SU-DHL-6 (cell line): ENCODE data around the gene UBASH3B.

ENCODE experiments used
- H2AFZ ChIP-seq: fragments of 200-600 bp; sonication (generic); 2 replicates; pipeline ENCODE4 v1.6.1; 2014; ENCODE audit warnings: low read depth, mild to moderate bottlenecking, moderate library complexity, mixed read lengths, antibody characterized with exemption, low read length; ENCODE audit not compliant: severe bottlenecking
- H3F3A ChIP-seq: fragments of 200-600 bp; shearing (Covaris generic); 2 replicates; pipeline ENCODE4 v1.6.0; 2016; ENCODE audit warnings: antibody characterized with exemption, mild to moderate bottlenecking; ENCODE audit not compliant: insufficient read depth
- H3K27ac ChIP-seq: fragments of 200-600 bp; sonication (generic); 2 replicates; pipeline ENCODE4 v1.5.1; 2016; ENCODE audit warnings: low read depth, mild to moderate bottlenecking, low read length, moderate library complexity, mixed read lengths
- H3K27me3 ChIP-seq: fragments of 200-600 bp; sonication (generic), shearing (Covaris generic); 2 replicates; pipeline ENCODE4 v1.6.0; 2014; ENCODE audit warnings: mild to moderate bottlenecking, low read length
- H3K36me3 ChIP-seq: fragments of 200-600 bp; sonication (generic); 2 replicates; pipeline ENCODE4 v1.6.1; 2014; ENCODE audit warnings: mild to moderate bottlenecking, low read length, mixed read lengths
- H3K4me2 ChIP-seq: fragments of 300-600, 200-600 bp; shearing (Covaris generic), sonication (generic); 2 replicates; pipeline ENCODE4 v1.6.0; 2014; ENCODE audit warnings: low read length, low read depth, mild to moderate bottlenecking; ENCODE audit not compliant: poor library complexity, severe bottlenecking
- H3K4me3 ChIP-seq: fragments of 200-600 bp; sonication (generic); 2 replicates; pipeline ENCODE4 v1.5.1; 2014; ENCODE audit warnings: antibody characterized with exemption, low read length, mild to moderate bottlenecking, mixed read lengths; ENCODE audit not compliant: insufficient read depth, poor library complexity, severe bottlenecking
- H3K79me2 ChIP-seq: fragments of 200-600 bp; sonication (generic); 2 replicates; pipeline ENCODE4 v1.6.1; 2014; ENCODE audit warnings: mild to moderate bottlenecking, low read length, moderate library complexity; ENCODE audit not compliant: insufficient read depth
- H3K9ac ChIP-seq: fragments of 200-600 bp; sonication (generic); 2 replicates; pipeline ENCODE4 v1.7.0; 2014; ENCODE audit warnings: mild to moderate bottlenecking, low read length
- H3K9me2 ChIP-seq: fragments of 200-600 bp; sonication (generic); replicated peaks from 2 replicates; pipeline ENCODE4 v1.6.1; 2014; ENCODE audit warnings: low read length; ENCODE audit not compliant: insufficient read depth
- H3K9me3 ChIP-seq: fragments of 200-600 bp; sonication (generic); 2 replicates; pipeline ENCODE4 v1.6.1; 2014; ENCODE audit warnings: low read length, mixed read lengths; ENCODE audit not compliant: insufficient read depth
- H4K20me1 ChIP-seq: fragments of 200-600 bp; sonication (generic); 2 replicates; pipeline ENCODE4 v1.6.1; 2014; ENCODE audit warnings: low read depth, mild to moderate bottlenecking, antibody characterized with exemption, low read length, moderate library complexity, mixed read lengths
- EZH2phosphoT487 ChIP-seq: fragments of 200-600 bp; sonication (generic), shearing (Covaris generic); conservative IDR thresholded peaks from 2 replicates; pipeline ENCODE4 v1.6.1; 2018; ENCODE audit warnings: mild to moderate bottlenecking, antibody characterized with exemption, low read length, moderate library complexity, mixed read lengths
- TF ChIP-seq, protein P1 (sequence below): fragments of 200-600 bp; sonication (generic); IDR thresholded peaks from one replicate; pipeline ENCODE4 v1.5.1; 2017; ENCODE audit warnings: antibody characterized with exemption, mild to moderate bottlenecking, low read length, moderate library complexity; ENCODE audit not compliant: insufficient read depth, poor library complexity, severe bottlenecking

Gene UBASH3B

DNA sequence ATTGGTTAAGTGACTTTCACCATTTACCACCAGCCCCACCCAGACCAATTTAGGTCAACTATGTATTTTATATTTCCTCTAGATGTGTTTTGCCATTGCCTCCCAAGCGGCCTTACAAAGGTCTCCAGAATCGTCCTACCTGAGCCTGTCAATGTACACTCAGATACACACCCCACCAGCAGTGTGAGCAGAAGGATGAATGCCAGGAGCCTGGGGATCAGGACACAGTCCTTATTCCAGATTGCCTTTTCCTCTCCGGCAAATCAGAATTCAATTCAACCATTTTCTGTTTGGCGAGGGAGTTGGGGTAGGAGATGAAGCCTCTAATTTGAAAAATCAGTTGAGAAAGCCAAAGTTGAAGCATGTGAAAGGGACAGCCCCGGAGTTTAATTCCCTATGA lies 147.4 kb downstream of the UBASH3B start:
- Histone ChIP-seq H3K27ac (no peak overlapping the region), H3K27me3 (no peaks in the 10 kb centered on the region), H3F3A (no peaks in the 10 kb centered on the region), H4K20me1 (no peaks in the 10 kb centered on the region), H3K36me3 (no peaks in the 10 kb centered on the region), H2AFZ (no peak overlapping the region), H3K9ac (no peak overlapping the region), H3K4me2 (no peak overlapping the region), H3K9me3 (no peaks in the 10 kb centered on the region), H3K79me2 (no peaks in the 10 kb centered on the region), H3K4me3 (no peak overlapping the region), H3K9me2 (no peaks in the 10 kb centered on the region)
- TF ChIP-seq EZH2phosphoT487: no peak

DNA sequence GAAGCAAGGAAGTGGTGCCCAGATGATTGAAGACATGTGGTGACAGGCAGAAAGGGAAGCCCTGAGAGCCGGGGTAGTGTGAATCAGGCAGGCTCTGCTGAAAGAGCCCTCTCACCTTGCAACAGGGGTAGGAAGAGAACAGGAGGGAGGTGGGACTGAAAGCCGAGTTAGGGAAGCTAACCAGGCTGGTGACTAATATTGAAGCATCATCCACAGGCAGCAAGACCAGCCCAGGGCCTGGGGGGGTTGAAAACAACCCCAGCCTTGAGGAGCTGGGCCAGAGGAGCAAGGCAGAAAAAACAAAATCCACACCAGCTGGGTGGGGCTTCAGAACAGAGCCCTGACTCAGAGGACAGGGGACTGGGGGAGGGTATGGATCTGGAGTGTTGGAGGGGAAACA lies 147.8 kb downstream of the UBASH3B start:
- Histone ChIP-seq H3K9me3 (no peaks in the 10 kb centered on the region), H3K36me3 (no peaks in the 10 kb centered on the region), H3K4me2 (no peak overlapping the region), H3K4me3 (no peak overlapping the region), H3K9ac (no peak overlapping the region), H3K27me3 (no peaks in the 10 kb centered on the region), H4K20me1 (no peaks in the 10 kb centered on the region), H3K9me2 (no peaks in the 10 kb centered on the region), H3F3A (no peaks in the 10 kb centered on the region), H3K79me2 (no peaks in the 10 kb centered on the region), H2AFZ (no peak overlapping the region), H3K27ac (no peak overlapping the region)
- TF ChIP-seq, protein P1, sequence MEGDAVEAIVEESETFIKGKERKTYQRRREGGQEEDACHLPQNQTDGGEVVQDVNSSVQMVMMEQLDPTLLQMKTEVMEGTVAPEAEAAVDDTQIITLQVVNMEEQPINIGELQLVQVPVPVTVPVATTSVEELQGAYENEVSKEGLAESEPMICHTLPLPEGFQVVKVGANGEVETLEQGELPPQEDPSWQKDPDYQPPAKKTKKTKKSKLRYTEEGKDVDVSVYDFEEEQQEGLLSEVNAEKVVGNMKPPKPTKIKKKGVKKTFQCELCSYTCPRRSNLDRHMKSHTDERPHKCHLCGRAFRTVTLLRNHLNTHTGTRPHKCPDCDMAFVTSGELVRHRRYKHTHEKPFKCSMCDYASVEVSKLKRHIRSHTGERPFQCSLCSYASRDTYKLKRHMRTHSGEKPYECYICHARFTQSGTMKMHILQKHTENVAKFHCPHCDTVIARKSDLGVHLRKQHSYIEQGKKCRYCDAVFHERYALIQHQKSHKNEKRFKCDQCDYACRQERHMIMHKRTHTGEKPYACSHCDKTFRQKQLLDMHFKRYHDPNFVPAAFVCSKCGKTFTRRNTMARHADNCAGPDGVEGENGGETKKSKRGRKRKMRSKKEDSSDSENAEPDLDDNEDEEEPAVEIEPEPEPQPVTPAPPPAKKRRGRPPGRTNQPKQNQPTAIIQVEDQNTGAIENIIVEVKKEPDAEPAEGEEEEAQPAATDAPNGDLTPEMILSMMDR: no peak
- no peak for TF ChIP-seq EZH2phosphoT487

DNA sequence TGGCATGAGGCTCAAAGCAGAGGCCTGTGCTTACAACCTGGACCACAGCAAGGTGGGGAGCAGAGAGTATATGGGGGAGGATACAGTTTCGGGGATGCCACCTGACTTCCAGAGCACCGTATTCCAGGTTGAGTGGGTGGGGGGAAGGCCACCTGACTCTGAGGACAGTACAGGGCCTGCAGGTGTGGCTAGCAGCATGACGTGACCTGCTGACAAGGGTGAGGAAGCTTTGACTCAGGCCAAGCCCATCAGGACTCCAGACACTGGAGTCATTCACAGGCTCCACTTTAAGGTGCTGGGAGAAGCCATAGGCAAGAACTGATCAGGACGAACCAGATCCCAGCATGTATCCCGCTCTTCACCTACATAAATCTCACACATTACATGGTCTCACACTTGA lies 148.2 kb downstream of the UBASH3B start:
- Histone ChIP-seq H3F3A (no peaks in the 10 kb centered on the region), H3K9me2 (no peaks in the 10 kb centered on the region), H3K9ac (no peak overlapping the region), H3K27me3 (no peaks in the 10 kb centered on the region), H3K27ac (no peak overlapping the region), H3K9me3 (no peaks in the 10 kb centered on the region), H3K4me2 (no peak overlapping the region), H2AFZ (no peak overlapping the region), H3K79me2 (no peaks in the 10 kb centered on the region), H3K36me3 (no peaks in the 10 kb centered on the region), H4K20me1 (no peaks in the 10 kb centered on the region), H3K4me3 (no peak overlapping the region)
- TF ChIP-seq EZH2phosphoT487: no peak
- TF ChIP-seq, protein P1: no peak

DNA sequence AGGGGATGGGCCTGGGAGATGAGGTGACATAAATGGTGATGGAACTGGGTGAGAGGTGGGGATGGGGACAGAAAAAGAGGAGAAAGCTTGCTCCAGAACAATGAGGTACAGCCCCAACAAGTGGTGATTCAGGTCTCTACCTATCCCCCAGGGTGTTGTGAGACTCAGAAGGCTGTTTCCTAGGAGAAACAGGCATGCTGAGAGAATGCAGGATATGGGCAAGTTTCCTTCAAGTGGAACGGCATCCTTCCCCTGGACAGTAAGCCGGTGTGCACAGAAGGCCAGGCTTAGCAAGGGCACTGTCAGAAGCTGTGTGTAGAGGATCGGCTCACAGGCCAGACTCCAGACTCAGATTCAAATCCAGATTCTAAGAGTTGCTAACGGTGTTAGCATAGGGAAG lies 148.6 kb downstream of the UBASH3B start:
- Histone ChIP-seq H3K27me3 (no peaks in the 10 kb centered on the region), H3K4me3 (no peak overlapping the region), H3K27ac (no peak overlapping the region), H3K4me2 (no peak overlapping the region), H4K20me1 (no peaks in the 10 kb centered on the region), H3K9ac (no peak overlapping the region), H3F3A (no peaks in the 10 kb centered on the region), H3K9me3 (no peaks in the 10 kb centered on the region), H3K9me2 (no peaks in the 10 kb centered on the region), H3K36me3 (no peaks in the 10 kb centered on the region), H3K79me2 (no peaks in the 10 kb centered on the region), H2AFZ (no peak overlapping the region)
- no peak for TF ChIP-seq EZH2phosphoT487
- TF ChIP-seq, protein P1: no peak
